HL-60 (cell line): Measurements from ENCODE around the gene RBMS3.

Experiments used
- DNase-seq, 2 experiments: peaks; one replicate each; pipeline ENCODE4 v3.0.0-alpha.2; 2010 to 2020; ENCODE audit warnings: low read depth in 1 of 2, low spot score in 1 of 2
- H3K27ac ChIP-seq: fragments of 250-450 bp; sonication (Bioruptor Pico); replicated peaks from 2 replicates; pipeline ENCODE4 v1.5.1; 2020; ENCODE audit warnings: mild to moderate bottlenecking, moderate library complexity
- H3K27me3 ChIP-seq: fragments of 250-450 bp; sonication (Bioruptor Pico); 2 replicates; pipeline ENCODE4 v1.5.1; 2021; ENCODE audit warnings: mild to moderate bottlenecking, moderate library complexity; ENCODE audit not compliant: insufficient read depth, poor library complexity, severe bottlenecking
- H3K4me3 ChIP-seq: replicated peaks from 2 replicates; pipeline ENCODE4 v1.5.1; 2011; ENCODE audit warnings: mild to moderate bottlenecking, control low read depth, low read length; ENCODE audit not compliant: insufficient read depth
- CTCF ChIP-seq: IDR thresholded peaks from one replicate; pipeline ENCODE4 v1.5.1; 2011; ENCODE audit warnings: low read length, control low read depth, inconsistent platforms; ENCODE audit not compliant: insufficient read depth
- GABPA ChIP-seq: IDR thresholded peaks from 2 replicates; pipeline ENCODE4 v1.6.1; 2012; ENCODE audit warnings: low read depth
- POLR2AphosphoS5 ChIP-seq: IDR thresholded peaks from 2 replicates; pipeline ENCODE4 v1.6.1; 2012; ENCODE audit warnings: low read depth
- REST ChIP-seq: IDR thresholded peaks from 2 replicates; pipeline ENCODE4 v1.6.1; 2012; ENCODE audit warnings: low read depth; ENCODE audit not compliant: insufficient replicate concordance
- SPI1 ChIP-seq: IDR thresholded peaks from 2 replicates; pipeline ENCODE4 v1.6.1; 2012; ENCODE audit warnings: low read depth, mild to moderate bottlenecking, borderline replicate concordance

RBMS3 gene

GRCh38 chr3:29438580-29438979 lies 157.7 kb downstream of the RBMS3 start:
- H3K4me3 ChIP-seq = no peak overlapping the region
- no peaks in the 10 kb centered on the region for H3K27me3 ChIP-seq

GRCh38 chr3:29440413-29441305 lies 159.8 kb downstream of the RBMS3 start:
- no peak for TF ChIP-seq REST
- TF ChIP-seq GABPA = no peak
- no peak for TF ChIP-seq CTCF
- TF ChIP-seq POLR2AphosphoS5 = no peak
- TF ChIP-seq SPI1 = no peak
- no peak overlapping the region for H3K27ac ChIP-seq
- H3K27me3 ChIP-seq = no peaks in the 10 kb centered on the region
- no peak overlapping the region for H3K4me3 ChIP-seq
- DNase-seq = no peak

More at GRCh38 chr3:29438580-29438979, 157.7 kb downstream of the RBMS3 start:
- TF ChIP-seq POLR2AphosphoS5 = no peak
- TF ChIP-seq REST = no peak
- no peak for TF ChIP-seq SPI1
- no peak for TF ChIP-seq CTCF
- no peak for TF ChIP-seq GABPA
- no peak overlapping the region for H3K27ac ChIP-seq
- DNase-seq = no peak

GRCh38 chr3:29441422-29441821 lies 160.6 kb downstream of the RBMS3 start:
- Histone ChIP-seq H3K4me3 (no peak overlapping the region), H3K27ac (no peak overlapping the region), H3K27me3 (no peaks in the 10 kb centered on the region)
- no peak for DNase-seq
- TF ChIP-seq POLR2AphosphoS5 (no peak), CTCF (no peak), SPI1 (no peak), GABPA (no peak), REST (no peak)
